Measurements from ENCODE around the gene CAST.

- no peak for TF ChIP-seq CTCF (IDR thresholded peaks at IDR 0.05; ENCODE audit: insufficient read depth, low read length, poor library complexity, severe bottlenecking)
- TF ChIP-seq EZH2phosphoT487 (conservative IDR thresholded peaks at IDR 0.05; ENCODE audit: low read length) = no peak
Observed at GRCh38 chr5:96761618-96762017, 99.4 kb downstream of the CAST start.

All from SU-DHL-6 (cell line).